GM12874 (cell line): ENCODE data around the gene SPRR2D.

Experiments
- TF ChIP-seq, protein P1 (sequence below): IDR thresholded peaks from 2 replicates; pipeline ENCODE4 v1.5.1; 2011; ENCODE audit warnings: low read depth, mild to moderate bottlenecking, control low read depth, low read length, moderate library complexity; ENCODE audit not compliant: insufficient read depth

SPRR2D gene

DNA sequence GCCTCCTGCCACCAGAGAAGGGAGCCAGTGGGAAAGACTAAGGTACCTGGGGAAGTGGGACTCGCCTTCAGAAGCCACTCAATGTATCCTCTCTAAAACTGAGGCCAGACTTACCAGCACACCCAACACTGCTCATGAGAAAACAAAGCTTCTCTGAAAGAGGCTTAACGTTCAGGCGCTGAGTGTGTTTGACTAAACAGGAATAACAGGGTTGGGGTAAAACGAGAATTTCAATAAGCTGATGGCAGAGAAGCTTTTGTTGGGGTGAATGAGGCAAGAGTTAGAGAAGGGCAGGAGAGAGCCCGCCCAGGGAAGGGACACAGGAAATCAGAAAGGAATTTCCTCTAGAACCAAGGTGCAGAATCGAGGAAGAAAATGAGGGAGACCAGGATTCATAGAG is 41.1 kb downstream of the SPRR2D start:
- TF ChIP-seq, protein P1, sequence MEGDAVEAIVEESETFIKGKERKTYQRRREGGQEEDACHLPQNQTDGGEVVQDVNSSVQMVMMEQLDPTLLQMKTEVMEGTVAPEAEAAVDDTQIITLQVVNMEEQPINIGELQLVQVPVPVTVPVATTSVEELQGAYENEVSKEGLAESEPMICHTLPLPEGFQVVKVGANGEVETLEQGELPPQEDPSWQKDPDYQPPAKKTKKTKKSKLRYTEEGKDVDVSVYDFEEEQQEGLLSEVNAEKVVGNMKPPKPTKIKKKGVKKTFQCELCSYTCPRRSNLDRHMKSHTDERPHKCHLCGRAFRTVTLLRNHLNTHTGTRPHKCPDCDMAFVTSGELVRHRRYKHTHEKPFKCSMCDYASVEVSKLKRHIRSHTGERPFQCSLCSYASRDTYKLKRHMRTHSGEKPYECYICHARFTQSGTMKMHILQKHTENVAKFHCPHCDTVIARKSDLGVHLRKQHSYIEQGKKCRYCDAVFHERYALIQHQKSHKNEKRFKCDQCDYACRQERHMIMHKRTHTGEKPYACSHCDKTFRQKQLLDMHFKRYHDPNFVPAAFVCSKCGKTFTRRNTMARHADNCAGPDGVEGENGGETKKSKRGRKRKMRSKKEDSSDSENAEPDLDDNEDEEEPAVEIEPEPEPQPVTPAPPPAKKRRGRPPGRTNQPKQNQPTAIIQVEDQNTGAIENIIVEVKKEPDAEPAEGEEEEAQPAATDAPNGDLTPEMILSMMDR, result no peak

DNA sequence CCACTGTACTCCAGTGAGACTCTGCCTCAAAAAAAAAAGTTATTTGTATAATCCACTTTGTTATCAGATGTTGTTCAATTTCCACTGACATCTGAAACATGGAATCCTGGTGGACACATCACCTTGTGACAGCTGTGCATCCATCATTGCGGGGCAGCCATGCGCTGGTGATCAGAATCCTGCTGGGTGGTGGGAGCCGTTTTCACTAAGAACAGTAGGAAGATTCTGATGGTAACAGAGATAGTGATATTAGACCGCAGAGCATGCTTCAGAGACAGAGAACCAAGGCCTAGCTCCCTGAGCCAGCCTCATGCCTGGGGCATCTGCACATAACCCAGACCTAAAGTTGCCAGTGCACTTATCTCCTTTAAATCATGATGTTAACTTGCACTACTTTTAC is 42.4 kb downstream of the SPRR2D start:
- TF ChIP-seq, protein P1, result no peak

DNA sequence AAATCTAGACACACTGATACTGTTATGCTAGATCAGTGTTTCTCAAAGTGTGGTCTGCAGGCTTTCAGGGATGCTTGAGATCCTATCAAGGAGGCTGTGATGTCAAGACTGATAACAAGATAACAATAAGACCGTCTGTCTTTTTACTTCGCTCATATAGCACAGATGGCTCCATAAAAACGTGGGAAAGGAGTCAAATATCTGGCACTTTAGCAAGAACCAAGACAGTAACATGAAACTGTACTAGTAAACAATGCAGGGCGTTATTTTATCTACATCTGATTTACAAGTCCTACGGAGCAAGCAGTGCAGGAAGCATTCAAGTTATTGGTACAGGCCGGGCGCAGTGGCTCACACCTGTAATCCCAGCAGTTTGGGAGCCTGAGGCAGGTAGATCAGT is 43.0 kb downstream of the SPRR2D start:
- TF ChIP-seq, protein P1, result no peak

DNA sequence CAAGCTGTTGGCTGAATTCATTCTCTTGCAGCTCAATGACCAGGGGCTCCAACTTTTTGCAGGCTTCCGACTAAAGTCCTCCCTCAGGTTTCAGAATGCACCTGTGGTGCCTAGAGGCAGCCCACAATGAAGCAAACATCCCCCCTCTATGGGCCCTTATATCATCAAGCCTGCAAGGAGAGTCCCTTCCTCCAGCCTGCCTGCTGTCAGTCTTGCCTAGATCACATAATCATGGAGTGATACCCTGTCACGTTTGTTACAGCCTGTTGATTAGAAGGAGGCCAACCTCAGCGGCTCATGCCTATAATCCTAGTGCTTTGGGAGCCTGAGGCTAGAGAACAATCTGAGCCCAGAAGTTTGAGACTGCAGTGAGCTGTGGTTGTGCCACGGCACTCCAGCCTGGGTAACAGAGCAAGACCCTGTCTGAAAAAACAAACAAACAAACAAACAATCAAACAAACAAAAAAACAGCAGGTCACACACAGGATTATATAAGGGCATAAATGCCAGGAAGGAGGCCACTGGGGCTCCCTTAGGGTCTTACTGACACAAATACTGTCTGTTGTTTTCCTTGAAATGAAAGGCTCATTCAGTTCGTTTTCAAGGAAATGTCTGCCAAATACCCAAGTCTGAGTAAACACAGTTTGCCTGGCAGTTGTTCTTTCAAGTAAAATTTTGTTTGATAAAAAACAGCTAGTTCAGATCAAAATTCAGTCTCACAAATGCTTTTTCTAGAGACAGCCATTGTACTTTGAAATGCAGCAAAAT is 44.1 kb downstream of the SPRR2D start:
- TF ChIP-seq, protein P1, result no peak

DNA sequence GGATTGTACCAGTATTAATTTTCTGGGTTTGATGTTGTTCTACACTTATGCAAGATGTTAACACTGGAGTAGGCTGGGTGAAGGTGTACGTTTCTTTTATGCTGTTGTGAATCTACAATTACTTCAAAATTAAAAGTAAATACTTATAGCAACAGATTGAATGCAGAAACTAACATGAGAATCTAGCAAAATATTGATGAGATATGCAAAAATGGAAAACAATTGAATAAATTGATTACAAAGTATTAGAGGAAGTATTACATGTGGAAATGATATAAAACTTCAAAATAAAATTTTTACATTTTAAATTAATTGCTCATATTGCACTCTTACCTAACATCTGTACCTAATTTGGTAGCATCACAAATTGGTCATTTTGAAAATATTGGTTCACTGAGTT is 45.1 kb downstream of the SPRR2D start:
- TF ChIP-seq, protein P1, result no peak

DNA sequence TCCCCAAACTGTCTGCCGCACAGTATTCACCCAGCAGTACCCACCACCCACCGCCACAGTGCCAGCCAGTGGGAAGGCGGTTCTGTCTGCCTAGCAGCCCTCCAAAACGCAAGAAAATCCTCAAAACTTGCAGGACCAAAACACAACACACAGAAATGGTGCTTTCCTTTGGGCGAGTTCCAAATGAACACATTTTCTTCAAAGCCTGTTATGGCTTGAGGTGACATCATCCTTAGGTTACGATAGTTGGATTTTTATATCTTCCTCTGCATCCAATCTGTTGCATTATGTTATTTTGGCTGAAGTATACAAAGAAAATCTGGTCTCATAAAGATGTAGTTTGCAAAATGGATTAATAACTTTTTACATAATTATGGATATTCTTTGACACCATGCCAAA is 47.7 kb downstream of the SPRR2D start:
- TF ChIP-seq, protein P1, result no peak
